ENCODE results near the gene ZNF804B. TPM values are rescaled to one million over a fixed set of nuclear protein-coding genes. Genes with fewer than 3 reads are reported as not detected.

The ZNF804B gene
- total RNA-seq, 4 donors from 2014 or later: not detected

DNA sequence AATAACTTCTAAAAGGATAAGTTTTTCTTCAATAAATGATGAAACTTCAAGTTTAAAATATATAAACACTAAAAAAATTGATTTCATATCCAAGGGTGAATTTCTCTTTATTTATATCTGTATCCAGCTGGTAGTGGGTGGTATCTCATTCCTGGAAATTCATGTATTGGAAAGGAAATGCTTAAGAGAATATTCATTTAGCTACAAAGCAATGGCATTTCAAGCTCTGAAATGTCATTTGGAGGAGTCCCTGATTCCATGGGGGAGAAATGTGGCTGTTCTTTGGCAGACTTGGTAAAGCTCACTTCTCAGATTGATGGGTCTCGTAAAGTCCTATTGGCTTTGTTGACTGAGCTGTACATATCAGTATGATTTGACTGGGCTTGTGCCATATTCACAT is 192.3 kb downstream of the ZNF804B start:
- ATAC-seq (ENCODE audit: low FRiP score) (no peak), DNase-seq (ENCODE audit: low spot score) (no peak)
- TF ChIP-seq, protein P1, sequence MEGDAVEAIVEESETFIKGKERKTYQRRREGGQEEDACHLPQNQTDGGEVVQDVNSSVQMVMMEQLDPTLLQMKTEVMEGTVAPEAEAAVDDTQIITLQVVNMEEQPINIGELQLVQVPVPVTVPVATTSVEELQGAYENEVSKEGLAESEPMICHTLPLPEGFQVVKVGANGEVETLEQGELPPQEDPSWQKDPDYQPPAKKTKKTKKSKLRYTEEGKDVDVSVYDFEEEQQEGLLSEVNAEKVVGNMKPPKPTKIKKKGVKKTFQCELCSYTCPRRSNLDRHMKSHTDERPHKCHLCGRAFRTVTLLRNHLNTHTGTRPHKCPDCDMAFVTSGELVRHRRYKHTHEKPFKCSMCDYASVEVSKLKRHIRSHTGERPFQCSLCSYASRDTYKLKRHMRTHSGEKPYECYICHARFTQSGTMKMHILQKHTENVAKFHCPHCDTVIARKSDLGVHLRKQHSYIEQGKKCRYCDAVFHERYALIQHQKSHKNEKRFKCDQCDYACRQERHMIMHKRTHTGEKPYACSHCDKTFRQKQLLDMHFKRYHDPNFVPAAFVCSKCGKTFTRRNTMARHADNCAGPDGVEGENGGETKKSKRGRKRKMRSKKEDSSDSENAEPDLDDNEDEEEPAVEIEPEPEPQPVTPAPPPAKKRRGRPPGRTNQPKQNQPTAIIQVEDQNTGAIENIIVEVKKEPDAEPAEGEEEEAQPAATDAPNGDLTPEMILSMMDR (IDR thresholded peaks at IDR 0.05): no peak

DNA sequence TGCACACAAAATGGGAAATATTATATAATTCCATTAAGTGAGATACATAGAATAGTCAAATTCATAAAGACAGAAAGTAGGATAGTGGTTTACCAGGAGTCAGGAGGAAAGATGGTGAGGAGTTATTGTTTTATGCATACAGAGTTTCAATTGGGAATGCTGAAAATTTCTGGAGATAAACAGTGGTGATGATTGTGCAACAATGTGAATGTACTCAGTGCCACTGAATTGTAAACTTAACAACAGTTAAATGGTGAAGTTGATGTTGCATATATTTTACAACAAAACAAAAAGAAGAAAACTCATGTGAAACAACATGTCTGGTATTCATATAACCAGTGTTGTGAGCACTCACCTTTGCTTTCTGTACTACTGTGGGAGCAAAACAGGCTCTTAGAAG is 204.9 kb downstream of the ZNF804B start:
- ATAC-seq (ENCODE audit: low FRiP score) (no peak), DNase-seq (ENCODE audit: low spot score) (no peak)

DNA sequence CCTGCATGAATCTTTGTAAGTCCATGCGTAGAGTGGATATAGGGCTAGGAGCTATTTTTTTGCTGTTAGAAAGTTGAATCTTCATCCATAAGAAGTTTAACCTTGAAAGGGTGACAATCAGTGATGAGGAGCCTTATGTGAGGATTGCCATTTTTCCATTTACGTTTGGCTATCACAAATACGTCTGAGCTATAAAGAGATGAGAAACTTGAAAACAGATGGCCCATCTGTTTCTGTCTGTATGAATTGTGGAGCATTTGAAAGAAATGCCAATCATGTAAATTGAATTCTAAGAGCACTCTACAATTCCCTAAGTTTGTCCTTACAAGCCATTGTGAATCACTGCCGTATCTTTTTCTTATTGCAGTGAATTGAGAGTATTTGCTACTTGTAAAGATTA is 205.9 kb downstream of the ZNF804B start:
- TF ChIP-seq, protein P1 (IDR thresholded peaks at IDR 0.05): no peak
- DNase-seq (ENCODE audit: low spot score) (no peak), ATAC-seq (ENCODE audit: low FRiP score) (no peak)

More for the DNA sequence above, 204.9 kb downstream of the ZNF804B start:
- TF ChIP-seq, protein P1 (IDR thresholded peaks at IDR 0.05): no peak

DNA sequence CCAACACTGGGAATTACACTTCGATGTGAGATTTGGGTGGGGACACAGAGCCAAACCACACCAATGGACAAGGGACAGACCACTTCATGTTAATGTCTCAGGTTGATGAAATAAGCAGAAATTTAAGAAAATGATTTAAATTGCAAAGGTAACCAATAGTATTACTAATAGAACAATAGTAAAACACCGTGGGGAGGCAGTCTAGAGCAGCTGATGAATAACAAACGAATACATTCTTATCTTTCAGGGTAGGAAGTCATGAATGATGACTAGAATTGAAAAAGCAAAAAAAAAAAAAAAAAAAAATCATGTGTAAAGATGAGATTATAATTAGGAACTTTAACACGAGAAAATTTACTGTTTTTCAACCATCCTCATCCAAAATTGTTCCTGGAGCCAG is 207.9 kb downstream of the ZNF804B start:
- ATAC-seq (ENCODE audit: low FRiP score): no peak
- TF ChIP-seq, protein P1 (IDR thresholded peaks at IDR 0.05): no peak
- no peak for DNase-seq (ENCODE audit: low spot score)

DNA sequence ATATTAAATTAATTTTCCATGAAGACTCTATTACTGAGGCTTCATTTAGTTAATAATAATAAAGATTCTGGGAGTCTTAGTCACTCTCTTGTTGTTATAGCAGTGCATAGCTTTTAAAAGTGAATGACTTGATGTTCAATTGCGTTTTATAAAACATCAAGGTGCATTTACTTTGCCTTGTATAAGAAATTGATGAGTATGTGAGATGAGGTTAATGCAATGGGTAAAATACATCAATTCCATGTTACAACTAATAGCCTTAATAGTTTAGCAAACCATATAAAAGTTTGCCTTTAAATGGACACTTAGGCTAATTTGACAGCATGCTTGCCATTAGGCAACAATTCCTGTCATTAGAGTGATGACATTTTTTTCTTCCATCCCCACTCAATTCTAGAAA is 209.7 kb downstream of the ZNF804B start:
- ATAC-seq (ENCODE audit: low FRiP score): no peak
- TF ChIP-seq, protein P1 (IDR thresholded peaks at IDR 0.05): no peak
- DNase-seq (ENCODE audit: low spot score): no peak

DNA sequence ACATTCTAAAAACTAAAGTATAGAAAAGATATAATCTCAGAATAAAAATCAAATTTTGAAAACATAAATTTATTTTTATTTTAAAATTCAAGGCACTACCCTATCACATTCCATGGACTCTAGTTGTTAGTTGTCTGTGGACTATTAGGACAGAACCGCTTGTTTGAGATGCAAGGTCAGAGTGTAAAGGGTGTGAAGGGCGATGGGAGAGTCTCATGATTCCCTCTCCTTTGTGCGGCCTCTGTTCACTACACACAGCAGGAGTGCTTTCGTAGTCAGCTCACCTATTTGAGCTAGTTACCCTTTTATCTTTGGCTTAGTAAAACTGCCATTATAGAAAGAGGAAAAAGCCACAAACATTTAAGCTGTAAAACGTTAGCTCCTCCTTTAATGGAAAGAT is 225.8 kb downstream of the ZNF804B start:
- ATAC-seq (ENCODE audit: low FRiP score): no peak
- no peak for DNase-seq (ENCODE audit: low spot score)
- TF ChIP-seq, protein P1 (IDR thresholded peaks at IDR 0.05): no peak

DNA sequence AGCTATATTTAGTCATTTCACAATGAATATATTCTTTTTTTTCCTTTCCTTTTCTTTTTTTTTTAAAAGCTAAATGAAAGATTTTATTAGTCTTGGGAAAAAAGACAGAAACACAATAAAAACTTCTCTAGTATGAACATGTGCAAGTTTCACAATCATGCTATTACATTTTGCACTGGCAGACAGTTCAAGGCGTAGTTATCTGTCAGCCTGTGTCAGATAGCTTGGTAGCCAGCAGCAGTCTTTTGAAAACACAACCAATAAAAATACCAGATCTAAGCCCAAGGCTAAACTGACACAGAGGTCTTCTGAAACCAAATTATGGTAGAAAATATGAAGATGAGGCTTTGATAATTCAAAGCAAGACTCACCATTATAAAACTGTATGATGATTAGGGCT is 241.8 kb downstream of the ZNF804B start:
- no peak for ATAC-seq (ENCODE audit: low FRiP score)
- no peak for DNase-seq (ENCODE audit: low spot score)
- TF ChIP-seq, protein P1 (IDR thresholded peaks at IDR 0.05): no peak
